Tibial nerve (tissue), 3 donors: ENCODE measurements around the gene ARF1.

Source experiments
- CTCF ChIP-seq, 5 experiments: fragments of 200-600 bp in 3 of 5; fragments of 450-650 bp in 2 of 5; sonication (generic) in 3 of 5; IDR thresholded peaks; one replicate each; pipeline ENCODE4 v1.5.1; 2016 to 2019; ENCODE audit warnings: antibody characterized with exemption in 5 of 5, mild to moderate bottlenecking in 3 of 5, moderate library complexity in 2 of 5
- POLR2A ChIP-seq, 2 donors: fragments of 450-650 bp; IDR thresholded peaks; one replicate each; pipeline ENCODE4 v1.6.1; 2017; ENCODE audit warnings: antibody characterized with exemption in 2 of 2, mild to moderate bottlenecking in 2 of 2, moderate library complexity in 2 of 2

- TF ChIP-seq CTCF (IDR thresholded peaks at IDR 0.05) (no peak), POLR2A (IDR thresholded peaks at IDR 0.05) (no peak)
These were observed 61.1 kb downstream of the ARF1 start for GRCh38 chr1:228143480-228144192.
